NCI-H460 (cell line): Measurements from ENCODE around the gene RHOV. TPM values are rescaled to one million over a fixed set of nuclear protein-coding genes. Genes with fewer than 3 reads are reported as not detected.

Experiments
- DNase-seq: peaks from one replicate; pipeline ENCODE4 v3.0.0-alpha.2; 2016; ENCODE audit warnings: low read depth; ENCODE audit errors: extremely low read depth
- total RNA-seq: library from RNA; depleted of rRNA; stranded (reverse); fragments of >200 nt; shearing (Covaris generic); gene quantifications from 2 replicates; pipeline ENCODE4 v1.2.3, GENCODE V29; 2014

The RHOV gene
- total RNA-seq, 1 experiment from 2014 or later: 0.57 TPM

DNA sequence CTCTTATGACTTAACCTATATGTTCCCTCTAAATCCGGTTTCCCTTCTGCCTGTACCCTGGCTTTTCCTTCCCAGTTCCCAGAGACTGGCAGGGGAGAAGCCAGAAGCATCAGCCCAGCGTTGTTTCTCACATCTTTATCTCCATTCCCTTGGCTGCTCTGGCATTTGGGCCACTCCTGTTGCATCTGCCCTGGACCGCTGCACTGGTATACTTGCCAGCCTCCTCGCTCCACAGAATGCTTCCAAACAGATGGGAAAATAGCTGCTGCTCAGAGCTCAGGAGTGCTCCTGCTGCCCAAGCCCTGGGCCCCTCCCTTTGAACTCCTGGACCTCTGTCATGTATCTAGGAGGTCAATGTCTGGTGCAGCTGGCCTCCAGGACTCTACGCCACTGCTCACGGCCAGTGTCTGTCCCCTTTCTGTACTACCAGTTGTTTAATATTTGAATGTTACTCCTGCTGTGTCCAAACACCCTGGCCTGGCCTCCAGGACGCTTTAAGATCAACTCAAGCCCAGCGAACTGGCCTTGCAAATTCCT, 23.4 kb downstream of the RHOV start:
- no peak for DNase-seq

GRCh38 chr15:40847223-40847961, 26.6 kb downstream of the RHOV start:
- no peak for DNase-seq

- DNase-seq: no peak
Observed at GRCh38 chr15:40846841-40847222, 27.2 kb downstream of the RHOV start.

DNA sequence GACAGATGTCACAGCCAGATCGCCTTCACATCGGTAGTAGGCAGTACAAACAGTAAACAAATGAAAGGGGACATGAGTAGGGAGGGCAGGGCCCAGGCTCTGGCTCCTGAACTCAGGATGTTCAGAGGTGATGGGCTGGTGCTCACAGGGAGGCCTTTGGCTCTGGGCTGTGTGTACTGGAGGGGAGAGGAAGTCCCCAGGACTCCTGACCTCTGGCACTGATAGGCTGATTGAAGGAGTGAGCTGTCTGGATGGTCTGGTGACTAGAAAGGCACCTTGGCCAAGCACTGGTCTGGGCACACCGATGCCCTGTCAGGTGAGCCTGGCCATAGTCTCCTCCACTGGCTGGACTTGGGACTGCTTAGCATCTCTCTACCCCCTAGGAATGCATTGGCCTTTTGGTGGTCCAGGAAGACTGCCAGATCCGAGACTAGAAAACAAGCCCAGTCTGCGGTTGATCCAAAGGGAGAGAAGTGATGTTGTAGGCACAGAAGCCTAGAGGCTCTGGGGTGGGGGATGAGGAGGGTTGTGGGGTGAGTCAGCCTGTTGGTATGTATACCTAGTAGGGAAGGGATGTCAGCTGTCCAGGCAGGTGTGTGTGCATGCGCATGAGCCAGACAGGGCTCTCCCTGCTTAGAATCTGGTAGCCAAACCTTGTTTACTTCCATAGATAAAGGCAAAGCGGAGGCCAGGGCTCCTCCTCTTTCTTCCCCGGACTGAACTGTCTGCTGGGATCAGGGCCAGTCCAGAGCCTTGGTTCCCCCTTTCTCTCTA, 28.3 kb downstream of the RHOV start:
- DNase-seq: no peak

DNA sequence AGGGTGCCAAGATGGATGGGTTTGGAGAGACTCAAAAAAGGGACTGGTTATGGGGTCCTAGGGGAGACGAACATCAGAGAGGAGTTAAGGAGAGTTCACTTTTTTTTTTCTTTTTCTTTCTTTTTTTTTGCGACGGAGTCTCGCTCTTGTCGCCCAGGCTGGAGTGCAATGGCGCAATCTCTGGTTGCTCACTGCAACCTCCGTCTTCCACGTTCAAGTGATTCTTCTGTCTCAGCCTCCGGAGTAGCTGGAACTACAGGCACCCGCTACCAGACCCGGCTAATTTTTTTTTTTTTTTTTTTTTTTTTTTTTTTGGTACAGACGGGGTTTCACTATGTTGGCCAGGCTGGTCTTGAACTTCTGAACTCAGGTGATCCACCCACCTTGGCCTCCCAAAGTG, 29.0 kb downstream of the RHOV start:
- no peak for DNase-seq

DNA sequence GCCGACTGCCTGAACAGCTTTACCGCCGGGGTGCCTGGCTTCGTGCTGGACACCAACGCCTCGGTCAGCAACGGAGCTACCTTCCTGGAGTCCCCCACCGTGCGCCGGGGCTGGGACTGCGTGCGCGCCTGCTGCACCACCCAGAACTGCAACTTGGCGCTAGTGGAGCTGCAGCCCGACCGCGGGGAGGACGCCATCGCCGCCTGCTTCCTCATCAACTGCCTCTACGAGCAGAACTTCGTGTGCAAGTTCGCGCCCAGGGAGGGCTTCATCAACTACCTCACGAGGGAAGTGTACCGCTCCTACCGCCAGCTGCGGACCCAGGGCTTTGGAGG, 29.4 kb downstream of the RHOV start:
- no peak for DNase-seq

GRCh38 chr15:40843885-40844695, 29.9 kb downstream of the RHOV start, which contains the start of gene SPINT1:
TSS of gene SPINT1 (plus strand) at chr15:40844048. CDS start at chr15:40844555, 507 bp downstream.
- DNase-seq: no peak

DNA sequence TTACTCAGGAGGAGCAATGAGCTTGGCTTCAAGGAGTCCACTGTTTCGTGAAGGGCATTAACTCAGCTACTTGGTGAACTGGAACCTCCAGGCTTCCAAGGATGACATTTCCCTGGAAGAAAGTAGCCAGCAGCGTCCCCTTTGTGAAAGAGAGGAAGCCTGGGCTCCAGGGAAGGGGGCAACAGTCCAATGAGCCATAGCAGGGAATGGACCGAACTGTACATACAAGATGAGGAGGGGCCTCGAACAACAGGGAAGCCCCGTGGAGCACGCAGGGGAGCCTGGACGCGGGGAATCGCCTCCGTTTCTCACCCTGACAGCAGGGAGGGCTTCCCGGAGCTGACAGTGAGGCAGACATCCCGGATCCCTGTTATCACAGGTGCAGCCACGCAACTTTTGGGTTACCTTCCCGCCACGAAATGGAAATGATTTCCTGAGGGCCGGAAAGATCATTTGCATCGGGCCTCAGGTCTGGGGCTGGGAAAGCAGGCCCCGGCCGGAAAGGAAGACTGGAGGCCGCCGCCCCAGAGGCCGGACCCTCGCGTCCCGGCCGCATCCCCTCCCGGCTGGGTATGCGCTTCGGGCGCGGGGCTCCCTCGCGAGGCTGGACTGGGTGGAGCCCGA, 30.7 kb downstream of the RHOV start:
- no peak for DNase-seq

- no peak for DNase-seq
Observed at GRCh38 chr15:40841741-40842140, 32.3 kb downstream of the RHOV start.

GRCh38 chr15:40838756-40839155, 35.3 kb downstream of the RHOV start:
- no peak for DNase-seq

DNA sequence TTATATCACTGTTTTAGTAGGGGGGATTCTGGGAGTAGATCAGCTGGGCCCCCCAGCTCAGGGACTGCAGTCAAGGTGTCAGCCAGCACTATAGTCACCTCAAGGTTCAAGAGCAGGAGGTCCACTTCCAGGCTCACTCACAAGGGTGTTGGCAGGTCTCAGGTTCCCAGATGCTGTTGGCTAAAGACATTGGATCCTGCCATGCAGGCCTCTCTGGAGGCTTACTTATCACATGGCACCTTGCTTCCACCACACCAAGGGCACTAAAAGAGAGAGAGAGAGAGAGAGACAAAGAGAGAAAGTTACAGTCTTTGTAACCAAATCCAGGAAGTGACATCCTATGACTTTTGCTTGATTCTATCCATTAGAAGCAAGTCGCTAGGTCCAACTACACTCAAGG, 38.0 kb downstream of the RHOV start:
- DNase-seq: no peak

DNA sequence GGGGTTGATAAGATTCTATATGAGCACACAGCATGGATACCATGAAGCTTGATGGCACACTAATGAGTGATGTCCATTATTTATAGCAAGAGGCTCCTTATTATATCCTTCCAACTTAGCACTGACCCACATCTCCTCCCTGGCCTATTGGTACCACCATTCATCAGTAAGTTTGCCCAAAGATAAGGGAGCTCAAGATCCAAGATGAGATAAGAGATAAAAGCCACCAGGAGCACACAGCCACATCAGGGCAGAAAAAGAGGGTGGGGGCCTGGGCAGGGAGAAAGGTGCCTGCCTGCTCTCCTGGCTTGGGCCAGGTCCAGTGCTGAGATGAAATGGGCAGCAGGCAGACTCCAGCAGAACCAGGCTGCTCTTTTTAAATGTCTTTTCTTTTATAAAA, 41.1 kb downstream of the RHOV start:
- no peak for DNase-seq

- DNase-seq: no peak
Observed at GRCh38 chr15:40831861-40832260, 42.2 kb downstream of the RHOV start.

DNA sequence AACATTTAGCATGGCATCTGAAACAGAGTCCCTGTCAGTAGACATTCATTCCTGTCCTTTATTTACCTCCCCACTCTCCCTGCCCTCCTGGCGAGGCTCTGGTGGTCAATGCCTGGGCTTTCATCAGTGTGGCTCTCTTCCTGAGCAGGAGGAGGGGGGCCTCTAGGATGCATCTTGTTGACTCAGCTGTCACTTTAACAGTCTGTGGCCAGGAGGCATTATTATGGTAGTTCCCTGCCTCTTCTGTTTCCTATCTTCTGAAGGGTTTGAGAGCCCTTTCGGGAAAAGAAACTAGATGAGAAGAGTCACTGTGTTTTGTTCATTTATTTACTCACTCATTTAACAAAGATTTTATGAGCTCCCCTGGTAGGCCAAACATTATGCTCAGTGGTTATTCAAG, 43.1 kb downstream of the RHOV start:
- DNase-seq: no peak

- DNase-seq: no peak
Observed at GRCh38 chr15:40829115-40829514, 44.9 kb downstream of the RHOV start.

GRCh38 chr15:40828447-40829036, 45.5 kb downstream of the RHOV start, which contains the start of gene PPP1R14D:
TSS of gene PPP1R14D (minus strand) at chr15:40828708. CDS start at chr15:40828641, 67 bp downstream.
- no peak for DNase-seq

GRCh38 chr15:40826423-40827075, 47.5 kb downstream of the RHOV start:
- DNase-seq: no peak

DNA sequence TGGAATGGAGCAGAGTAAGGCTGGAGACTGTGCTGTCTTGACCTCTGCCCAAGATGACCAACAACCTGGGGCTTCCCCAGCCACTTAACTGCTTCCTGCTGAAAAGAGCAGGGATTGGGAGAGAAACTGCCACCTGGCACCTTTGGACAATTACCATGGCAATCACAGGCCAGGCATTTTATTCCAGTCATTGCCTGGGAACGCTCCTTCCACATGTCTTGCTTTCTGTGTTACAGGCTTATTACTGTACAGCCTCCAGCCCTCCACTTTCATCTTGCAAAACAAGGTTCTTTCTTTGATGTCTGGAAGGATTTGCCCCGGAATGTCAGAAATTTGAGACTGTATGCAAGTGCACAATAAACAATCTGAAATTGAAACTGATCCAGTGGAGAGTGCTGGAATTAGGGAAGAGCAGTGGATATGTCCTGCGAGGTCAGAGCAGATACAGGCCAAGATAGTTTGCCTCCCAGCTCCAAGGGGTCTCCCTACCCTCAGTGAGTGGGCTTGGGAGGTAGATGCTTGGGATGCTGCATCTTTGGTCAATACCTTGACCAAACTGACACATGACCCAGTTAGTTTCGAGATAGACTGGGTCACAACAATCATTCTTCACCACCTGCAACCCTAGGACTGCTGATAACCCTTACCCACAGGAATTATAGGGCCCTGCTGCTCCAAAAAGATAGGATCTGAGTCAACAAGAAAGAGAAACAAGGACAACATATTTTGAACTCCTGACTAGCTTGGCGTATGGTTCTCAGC, 48.2 kb downstream of the RHOV start:
- no peak for DNase-seq
